NCI-H1048 (cell line): ENCODE data around the gene ARF6.
"Not testable (repeated sequence)": the region's sequence is repeated elsewhere in the genome, so short reads cannot be mapped to it uniquely, and the experiment has no call there.

Source experiments
- DNase-seq: peaks from one replicate; lab custom pipeline; 2025; lab: John Stamatoyannopoulos, UW

Gene ARF6

DNA sequence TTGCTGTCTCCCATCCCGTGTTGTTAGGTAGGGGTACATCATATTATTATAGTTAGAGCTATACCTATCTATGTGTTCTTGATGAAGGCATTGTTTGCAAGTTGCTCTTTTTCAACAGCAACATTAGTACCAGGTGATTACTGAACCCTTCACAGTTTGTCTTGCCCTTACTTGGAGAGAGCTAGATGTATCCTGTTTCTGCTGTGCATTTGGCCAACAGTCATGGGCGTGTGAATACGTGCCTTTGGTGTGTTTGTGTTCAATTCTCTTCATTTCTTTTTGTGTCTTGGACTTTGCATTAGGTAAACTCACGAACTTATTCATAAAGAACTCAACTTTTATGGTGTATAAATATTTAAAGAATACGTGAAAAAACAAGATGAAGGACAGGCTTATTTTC lies 14.3 kb downstream of the ARF6 start:
- DNase-seq = no peak

DNA sequence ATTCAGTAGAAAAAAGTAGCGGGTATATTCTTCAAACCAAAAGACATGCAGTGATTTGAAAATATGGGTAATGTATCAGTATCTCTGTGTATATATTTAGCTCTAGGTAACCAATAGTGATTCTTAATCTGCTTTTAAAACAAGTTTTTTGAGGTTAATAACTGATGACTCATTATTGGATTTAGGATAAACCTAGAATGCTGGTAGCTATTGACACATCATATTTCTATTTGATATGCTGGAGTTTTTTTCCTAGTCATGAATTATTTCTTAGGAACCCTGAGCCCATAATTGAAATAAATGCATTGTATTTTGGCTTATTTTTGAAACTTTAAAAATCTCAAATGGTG lies 15.5 kb downstream of the ARF6 start:
- no peak for DNase-seq

DNA sequence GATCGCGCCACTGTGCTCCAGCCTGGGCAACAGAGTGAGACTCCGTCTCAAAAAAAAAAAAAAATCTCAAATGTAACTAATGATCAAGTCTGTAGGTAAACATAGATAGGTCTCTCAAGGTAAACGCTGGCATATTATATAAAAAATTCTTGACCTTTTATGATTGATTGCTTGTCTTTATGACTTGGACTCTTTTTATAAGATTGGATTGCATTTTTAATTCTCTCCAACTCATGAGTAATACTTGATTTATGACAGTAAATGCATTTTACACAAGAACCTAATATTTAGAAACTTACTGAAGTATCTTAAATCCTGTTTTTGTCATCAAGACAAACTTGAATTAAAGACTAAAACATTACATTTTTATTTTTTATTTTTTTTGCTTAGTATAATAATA lies 16.1 kb downstream of the ARF6 start:
- DNase-seq = no peak

DNA sequence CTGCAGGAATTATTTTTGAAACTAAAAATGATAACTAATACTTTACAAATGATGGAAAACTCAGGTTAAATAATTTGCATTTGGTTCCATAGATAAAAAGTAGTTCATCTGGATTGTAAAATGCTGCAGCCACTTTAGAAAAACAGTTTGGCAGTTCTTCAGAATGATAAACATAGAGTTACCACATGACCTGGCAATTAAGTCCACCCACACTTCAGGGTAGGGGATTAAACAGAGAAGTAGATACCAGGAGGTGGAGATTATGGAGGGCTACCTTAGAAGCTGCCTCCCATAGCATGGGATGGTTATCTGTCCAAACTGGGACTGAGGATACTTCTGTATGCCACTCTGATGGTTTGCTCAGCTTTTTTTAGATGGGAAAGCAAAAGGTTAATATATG lies 22.2 kb downstream of the ARF6 start:
- no peak for DNase-seq

DNA sequence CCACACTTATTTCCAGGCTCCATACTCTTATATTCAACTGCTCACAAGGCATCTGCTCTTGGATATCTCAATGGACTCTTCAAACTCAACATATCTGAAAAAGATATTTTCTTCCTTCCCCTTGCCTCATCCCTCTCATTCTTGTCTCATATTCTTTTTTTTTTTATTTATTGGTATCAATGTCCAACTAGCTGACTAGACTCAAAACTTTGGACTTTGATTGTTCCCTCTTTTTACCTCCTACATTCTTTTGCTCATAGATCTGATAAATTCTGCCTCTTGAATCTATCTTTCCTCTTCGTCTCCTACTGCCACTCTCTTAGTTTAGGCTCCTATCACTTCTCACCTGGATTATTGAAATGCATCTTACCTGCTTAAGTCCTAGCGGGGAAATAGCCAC lies 25.8 kb downstream of the ARF6 start:
- no peak for DNase-seq

DNA sequence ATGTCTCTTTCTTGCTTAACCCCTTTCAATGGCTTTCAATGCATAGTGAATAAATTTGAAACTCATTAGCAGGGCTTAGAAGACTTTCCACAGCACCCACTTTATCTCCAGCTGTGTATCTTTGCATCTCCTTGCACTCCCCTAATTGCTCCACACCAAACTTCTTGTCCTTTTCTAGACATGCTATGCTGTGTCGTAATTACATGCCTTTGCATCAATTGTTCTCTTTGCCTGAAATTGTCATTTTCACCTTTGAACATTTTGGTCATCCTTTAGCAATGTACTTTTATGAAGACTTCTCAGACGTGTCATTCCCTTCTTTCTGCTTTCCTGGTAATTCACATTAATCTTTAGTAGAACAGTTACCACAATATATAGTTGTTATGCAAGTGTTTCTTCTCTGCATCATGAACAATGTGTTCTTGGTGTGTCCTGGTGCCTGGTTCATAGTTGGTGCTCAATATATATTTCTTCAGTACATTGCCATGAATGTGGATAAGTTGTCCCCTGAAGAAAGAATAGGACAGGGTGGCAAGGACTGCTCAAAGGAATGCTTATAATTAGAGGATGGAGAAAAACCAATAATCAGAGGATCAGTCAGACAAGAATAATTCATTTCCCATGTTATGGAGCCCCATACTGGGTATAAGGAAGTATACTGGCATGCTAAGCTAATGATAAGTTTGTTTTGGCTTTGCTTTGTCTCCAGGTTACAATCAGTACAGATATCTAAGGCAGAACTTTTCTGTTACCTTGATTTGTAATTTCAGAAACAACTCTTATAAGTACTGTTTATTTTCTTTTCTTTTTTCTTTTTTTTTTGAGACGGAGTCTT lies 27.2 kb downstream of the ARF6 start:
- DNase-seq = no peak

DNA sequence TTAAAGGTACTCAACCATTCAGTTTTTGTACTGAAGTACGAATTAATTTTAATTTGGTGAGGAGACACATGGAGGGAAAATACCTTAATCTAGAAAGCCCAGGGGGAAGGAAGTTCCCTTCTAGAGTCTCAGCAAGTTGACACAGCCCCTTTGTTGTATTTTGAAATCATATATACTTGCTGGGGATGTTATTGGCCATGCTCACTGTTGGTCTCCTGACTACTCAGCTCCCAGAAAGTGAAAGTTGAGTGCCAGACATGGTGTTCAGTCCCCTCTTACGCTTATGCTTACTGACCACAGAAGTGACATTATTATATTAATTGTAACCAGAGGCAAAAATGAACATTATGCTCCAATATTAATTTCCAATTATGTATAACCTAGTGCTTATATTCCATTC lies 28.1 kb downstream of the ARF6 start:
- DNase-seq = no peak

DNA sequence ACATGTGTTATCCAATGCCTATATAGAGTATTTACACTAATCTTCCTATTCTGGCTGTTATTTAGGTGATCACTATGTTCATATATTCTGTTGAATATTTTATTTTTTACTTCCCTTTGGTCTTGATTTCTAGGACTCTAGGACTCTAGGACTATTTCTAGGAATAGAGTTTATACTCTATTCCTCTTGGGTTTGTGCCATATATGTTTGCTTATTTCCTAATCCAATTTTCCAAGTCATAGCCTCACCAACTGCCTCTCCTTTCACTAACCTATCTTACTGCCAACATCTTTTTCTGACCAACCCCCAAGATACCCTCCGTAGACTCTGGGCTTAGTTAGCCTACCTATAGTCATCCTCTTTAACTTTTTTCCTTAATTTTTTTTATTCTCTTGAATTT lies 28.5 kb downstream of the ARF6 start:
- no peak for DNase-seq

DNA sequence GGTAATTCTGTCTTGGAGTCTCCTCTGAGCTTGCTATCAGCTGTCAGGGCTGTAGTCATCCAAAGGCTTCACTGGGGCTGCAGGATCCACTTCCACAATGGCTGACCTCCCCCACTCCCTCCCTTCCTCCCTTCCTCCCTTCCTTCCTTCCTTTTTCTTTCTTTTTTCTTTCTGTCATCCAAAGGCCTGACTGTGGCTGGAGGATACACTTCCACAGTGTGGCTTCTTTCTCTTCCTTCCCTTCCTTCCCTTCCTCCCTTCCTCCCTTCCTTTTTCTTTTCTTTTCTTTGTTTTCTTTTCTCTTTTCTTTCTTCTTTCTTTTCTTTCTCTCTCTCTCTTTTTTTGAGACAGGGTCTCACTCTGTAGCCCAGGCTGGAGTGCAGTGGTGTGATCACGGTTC lies 30.6 kb downstream of the ARF6 start:
- DNase-seq = no peak

DNA sequence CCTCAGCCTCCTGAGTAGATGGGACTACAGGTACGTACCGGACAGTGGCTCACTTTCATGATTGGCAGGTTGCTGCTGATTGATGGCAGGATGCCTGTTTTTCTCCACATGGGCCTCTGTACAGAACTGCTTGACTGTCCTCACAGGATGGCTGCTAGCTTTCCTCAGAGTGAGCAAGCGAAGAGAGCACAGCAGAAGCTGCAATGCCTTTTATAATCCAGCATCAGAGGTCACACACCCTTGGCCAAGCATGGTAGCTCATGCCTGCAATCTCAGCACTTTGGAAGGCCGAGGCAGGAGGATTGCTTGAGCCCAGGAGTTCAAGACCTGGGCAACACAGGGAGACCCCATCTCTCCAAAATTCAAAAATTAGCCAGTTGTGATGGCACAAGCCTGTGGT lies 31.0 kb downstream of the ARF6 start:
- no peak for DNase-seq

DNA sequence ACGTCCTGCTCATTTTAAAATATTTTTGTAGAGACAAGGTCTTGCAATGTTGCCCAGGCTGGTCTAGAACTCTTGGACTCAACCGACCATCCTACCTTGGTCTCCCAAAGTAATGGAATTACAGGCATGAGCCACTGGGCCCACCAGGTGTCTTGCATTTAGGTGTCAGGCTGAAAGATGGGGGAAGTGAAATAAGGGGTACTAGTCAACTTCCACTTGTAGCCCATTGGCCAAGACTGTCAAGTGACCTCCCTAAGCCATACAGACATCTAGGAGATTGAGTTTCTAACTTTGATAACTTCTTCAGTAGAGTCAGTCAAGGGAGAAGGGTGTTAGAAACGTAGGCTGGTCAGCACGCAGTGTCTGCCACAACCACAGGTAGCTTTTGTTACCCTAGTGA lies 32.0 kb downstream of the ARF6 start:
- no peak for DNase-seq

DNA sequence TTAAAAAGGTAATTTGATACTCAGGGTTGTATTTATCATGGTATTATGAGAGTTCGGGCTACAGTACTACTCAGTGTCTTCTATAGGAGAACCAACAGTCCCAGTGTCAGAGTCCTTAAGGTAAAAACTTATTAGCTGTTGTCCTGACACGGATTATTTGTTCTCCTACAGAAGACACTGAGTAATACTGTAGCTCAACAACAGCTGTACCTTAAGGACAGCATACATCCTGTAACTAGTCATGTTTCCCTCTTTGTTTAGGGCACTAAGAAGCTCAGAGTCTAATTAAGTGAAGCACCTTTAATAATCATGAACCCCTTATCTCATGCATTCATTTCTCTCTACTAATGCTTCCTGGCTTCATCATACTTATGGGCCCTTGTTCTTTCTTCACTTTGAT lies 33.9 kb downstream of the ARF6 start:
- no peak for DNase-seq

DNA sequence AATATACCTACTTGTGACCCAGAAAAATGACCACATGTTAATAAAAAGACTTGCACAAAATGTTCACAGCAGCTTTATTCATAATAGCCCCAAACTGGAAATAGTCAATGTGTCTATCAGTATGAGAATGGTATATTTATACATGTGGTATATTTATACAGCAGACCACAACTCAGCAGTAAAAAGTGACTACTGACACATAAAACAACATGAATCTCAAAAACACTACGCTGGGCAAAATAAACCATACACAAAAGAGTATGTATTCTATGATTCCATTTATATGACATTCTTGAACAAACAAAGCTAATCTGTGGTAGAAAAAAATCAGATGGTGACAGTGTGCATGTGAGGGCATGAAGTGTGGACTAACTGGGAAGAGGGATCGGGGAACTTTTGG lies 35.1 kb downstream of the ARF6 start:
- no peak for DNase-seq

DNA sequence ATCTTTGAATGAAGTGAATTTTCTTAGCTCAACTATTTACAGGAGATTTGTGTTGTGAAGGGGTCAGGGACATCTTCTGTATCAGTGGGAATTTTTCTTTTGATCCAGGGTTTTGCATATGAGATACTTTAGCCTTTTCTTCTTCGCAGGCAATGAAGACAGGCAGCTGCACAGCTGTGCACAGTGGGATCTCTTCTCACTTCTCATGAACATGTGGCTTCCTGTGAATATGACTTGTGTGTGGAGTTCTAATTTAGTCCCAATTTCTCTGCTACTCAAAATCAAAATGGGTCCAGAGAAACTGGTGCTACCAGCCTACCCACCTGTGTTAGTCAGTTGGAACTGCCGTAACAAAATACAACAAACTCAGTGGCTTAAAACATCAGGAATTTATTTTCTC lies 37.8 kb downstream of the ARF6 start:
- no peak for DNase-seq

DNA sequence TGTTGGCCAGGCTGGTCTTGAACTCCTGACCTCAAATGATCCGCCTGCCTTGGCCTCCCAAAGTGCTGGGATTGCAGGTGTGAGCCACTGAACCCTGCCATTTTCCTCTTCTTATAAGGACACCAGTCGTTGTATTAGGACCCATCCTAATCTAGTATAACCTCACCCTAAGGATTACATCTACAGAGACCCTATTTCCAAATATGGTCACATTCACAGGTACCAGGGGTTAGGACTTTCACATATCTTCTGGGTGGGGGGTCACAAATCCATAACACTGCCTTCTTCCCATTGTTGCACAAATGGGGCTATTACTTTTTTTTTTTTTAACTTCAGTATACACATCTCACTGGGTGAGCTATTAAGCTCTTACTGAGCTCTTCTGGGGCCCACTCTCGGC lies 38.6 kb downstream of the ARF6 start:
- no peak for DNase-seq

DNA sequence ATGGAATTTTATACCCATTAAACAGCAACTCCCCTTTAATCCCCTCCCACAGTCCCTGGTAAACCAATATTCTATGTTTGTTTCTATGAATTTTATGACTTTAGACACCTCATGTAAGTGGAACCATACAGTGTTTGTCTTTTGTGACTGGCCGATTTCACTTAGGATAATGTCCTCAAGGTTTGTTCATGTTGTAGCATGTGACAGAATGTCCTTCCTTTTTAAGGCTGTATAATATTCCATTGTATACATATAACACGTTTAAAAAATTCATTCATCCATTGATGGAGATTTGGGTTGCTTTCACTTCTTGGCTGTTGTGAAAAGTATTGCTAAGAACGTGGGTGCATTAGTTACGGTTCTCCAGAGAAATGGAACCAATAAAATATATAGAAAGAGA lies 40.2 kb downstream of the ARF6 start:
- DNase-seq = no peak

DNA sequence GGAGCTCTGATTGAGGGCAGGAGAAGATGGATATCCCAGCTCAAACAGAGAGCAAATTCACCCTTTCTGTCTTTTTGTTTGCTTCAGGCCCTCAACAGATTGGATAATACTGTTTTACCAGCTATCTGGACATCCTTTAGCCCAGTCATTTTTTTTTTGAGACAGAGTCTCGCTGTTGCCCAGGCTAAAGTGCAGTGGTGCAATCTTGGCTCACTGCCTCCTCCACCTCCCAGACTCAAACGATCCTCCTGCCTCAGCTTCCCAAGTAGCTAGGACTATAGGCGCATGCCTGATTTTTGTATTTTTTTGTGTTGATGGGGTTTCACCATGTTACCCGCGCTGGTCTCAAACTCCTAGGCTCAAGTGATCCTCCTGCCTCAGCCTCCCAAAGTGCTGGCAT lies 40.8 kb downstream of the ARF6 start:
- no peak for DNase-seq

DNA sequence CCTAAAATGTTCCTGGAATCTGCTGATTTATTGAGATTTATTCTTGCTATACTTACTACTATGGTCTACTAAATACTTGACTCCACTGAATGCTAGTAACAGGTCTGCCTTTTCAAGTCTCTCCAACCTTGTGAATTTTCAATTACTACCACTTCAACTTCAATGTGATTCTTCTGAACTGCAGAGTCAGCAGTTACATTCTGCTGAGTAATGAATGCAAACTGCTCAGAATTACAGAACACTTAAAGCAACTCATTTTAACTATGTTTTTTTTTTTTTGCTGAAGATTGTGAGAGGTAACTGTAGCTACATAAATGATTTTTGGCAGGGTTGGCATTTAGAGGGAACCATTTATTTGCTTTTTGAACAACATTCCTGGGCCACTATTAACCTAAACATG lies 41.8 kb downstream of the ARF6 start:
- no peak for DNase-seq

DNA sequence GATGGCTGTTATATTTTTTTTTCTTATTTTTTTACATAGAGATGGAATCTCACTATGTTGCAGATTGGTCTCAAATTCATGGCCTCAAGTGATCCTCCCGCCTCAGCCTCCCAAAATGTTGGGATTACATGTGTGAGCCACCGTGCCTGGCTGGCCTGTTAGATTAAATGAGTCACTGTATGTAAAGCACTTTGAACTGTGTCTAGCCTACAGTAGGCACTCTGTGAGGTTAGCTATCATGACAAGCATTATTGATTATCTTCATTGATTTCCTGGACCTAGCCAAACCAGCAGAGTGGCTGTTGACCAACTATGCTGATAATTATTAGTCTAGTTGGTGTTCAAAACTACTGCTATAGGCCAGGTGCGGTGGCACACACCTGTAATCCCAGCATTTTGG lies 42.6 kb downstream of the ARF6 start:
- DNase-seq = no peak

DNA sequence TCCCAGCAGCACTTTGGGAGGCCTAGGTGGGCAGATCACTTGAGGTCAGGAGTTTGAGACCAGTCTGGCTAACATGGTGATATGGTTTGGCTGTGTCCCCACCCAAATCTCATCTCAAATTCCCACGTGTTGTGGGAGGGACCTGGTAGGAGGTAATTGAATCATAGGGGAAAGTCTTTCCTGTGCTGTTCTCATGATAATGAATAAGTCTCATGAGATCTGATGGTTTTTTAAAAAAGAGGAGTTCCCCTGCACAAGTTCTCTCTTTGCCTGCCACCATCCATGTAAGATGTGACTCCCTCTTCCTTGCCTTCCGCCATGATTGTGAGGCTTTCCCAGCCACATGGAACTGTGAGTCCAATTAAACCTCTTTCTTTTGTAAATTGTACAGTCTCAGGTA lies 43.4 kb downstream of the ARF6 start:
- DNase-seq = not testable (repeated sequence)

DNA sequence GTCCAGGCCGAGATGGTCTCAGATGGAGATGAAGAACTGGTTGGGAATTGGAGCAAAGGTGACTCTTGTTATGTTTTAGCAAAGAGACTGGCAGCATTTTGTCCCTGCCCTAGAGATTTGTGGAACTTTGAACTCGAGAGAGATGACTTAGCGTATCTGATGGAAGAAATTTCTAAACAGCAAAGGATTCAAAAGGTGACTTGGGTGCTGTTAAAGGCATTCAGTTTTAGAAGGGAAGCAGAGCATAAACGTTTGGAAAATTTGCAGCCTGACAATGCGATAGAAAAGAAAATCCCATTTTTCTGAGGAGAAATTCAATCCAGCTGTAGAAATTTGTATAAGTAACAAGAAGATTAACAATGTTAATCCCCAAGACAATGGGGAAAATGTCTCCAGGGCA lies 44.0 kb downstream of the ARF6 start:
- not testable (repeated sequence) for DNase-seq

DNA sequence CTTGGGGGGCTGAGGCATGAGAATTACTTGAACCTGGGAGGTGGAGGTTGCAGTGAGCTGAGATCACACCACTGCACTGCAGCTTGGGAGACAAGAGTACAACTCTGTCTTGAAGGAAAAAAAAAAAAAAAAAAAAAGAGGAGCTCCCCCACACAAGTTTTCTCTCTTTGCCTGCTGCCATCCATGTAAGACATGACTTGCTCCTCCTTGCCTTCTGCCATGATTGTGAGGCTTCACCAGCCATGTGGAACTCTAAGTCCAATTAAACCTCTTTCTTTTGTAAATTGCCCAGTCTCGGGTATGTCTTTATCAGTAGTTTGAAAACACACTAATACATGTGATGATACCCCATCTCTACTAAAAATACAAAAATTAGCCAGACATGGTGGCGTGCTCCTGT lies 46.3 kb downstream of the ARF6 start:
- not testable (repeated sequence) for DNase-seq

DNA sequence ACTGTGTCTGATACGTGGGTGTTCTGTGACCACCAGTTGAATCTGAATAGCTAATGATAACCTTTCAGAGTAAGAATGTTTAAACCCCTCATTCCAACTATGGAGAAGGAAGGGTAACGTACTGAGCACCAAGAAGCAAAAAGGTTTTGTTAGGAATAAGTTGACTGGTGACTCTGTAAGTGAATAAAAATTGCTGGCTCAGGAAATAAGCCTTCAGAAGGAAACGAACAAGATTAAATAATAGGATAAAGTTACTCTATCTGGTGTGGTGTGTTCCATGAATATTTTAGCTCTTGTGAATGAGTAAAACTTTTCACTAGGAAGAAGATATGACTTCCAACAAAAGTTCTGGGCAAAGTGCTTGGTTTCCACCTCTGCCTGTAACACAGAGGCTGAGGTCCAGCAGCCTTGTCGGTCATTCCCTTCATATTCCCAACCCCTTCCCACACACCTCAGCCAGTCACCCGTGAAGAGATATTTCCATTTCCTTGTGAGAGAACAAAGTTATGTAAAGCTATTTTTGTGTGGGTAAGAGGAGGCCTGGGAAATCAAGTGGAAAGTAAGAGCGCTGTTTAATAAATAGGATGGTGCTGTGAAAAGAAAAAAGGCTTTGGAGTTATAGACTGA lies 47.1 kb downstream of the ARF6 start:
- DNase-seq = no peak

DNA sequence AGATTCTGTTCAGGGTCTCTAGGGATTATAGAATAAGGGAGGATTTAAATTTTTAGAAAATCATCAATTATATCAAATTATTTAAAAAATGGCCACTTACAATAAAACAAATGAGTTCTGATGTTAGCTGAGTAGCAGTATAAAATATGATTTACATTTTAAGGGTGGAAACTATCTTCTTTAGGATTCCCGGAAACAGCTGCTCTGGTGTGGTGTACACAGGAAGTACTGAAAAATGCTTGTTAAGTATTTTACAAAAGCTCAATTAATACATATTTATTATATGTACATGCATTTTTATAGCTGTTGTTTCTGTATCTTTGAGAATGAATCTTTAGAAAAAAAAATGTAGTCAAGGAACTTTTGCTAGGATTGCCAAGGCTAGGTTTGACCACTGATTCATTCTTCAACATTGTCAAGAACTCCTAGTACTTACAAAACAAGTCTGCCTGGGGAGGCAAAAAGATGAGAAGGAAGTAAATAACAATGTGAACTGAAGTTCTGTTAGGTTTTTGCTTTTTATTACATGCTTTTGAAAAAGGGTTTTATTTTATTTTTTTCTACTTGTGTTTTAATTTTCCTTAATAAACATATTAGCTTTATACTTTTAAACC lies 48.0 kb downstream of the ARF6 start:
- no peak for DNase-seq
